NCI-H1092 treated with DMSO at 0.1 percent for 48 hours (cell line): Measurements from ENCODE around the gene MYCBPAP.

ENCODE experiments used
- DNase-seq: peaks from one replicate; lab custom pipeline; 2025; lab: John Stamatoyannopoulos, UW

Gene MYCBPAP

GRCh38 chr17:50537721-50538548 is 29.7 kb downstream of the MYCBPAP start:
- DNase-seq: no peak

DNA sequence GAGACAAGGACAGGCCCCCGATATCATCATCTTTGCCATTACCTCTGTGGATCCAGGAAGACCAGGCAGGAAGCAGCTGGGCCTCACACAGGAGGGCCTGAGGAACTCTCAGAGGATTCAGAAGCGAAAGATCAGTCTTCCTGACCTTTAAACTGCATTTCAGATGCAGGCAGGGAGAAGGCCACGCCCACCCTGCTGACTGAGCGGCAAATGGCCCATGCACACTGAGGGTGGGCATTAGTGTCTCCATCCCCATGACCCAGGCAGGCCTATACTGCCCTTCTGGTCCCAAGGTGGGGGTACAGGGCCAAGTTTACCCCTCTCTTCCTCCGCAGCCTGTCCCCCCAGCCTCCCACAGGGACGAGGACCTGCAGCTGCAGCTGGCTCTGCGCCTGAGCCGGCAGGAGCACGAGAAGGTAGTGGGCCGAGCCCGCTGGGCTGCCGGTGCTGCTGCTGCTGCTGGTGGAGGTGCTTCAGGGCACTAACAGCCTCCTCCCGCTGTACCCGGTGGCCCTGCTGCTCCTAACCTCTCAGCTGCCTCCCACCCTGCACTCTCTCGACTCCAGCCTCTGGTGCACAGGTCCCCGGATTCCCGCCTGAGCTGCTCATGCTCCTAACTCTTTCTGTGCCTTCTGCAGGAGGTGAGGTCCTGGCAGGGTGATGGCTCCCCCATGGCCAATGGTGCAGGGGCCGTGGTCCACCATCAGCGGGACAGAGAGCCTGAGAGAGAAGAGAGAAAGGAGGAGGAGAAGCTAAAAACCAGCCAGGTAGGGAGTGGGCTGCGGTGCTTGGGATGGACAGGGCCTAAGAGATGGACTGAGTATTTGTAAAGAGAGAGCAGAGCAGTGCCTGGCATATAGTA is 30.5 kb downstream of the MYCBPAP start:
- DNase-seq: no peak

DNA sequence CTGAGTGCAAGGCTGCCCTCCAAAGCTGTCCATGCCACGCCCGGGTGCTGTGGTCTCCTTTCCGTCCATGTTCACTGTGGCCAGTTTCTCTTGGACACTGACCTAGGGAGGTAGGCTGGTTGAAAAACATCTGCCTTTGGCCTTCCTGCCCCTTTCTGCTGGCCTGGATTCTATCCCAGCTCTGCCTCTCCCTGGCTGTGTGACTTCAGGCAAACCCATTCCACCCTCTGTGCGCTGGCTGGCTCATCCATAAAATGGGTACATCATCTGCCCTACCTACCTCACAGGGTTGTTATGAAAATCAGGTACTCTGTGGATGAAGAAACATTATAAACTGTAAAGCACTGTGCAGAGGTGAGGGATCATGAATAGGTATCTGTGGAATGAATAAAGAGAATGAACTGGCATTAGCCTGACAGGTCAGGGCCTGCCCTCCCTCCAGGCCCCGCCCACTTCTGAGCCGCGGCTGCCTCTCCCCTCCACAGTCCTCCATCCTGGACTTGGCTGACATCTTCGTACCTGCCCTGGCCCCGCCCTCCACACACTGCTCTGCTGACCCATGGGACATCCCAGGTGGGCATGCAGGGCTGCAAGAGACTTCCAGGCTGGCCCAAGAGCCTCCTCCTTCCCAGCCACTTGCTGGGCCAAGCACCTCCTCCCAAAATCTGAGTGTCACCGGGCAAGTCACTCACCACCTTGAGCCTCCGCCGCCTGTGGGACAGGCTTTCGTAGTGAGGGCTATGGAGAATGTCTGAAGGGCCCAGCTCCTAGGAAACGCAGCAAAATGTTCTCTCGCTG is 31.7 kb downstream of the MYCBPAP start:
- no peak for DNase-seq

DNA sequence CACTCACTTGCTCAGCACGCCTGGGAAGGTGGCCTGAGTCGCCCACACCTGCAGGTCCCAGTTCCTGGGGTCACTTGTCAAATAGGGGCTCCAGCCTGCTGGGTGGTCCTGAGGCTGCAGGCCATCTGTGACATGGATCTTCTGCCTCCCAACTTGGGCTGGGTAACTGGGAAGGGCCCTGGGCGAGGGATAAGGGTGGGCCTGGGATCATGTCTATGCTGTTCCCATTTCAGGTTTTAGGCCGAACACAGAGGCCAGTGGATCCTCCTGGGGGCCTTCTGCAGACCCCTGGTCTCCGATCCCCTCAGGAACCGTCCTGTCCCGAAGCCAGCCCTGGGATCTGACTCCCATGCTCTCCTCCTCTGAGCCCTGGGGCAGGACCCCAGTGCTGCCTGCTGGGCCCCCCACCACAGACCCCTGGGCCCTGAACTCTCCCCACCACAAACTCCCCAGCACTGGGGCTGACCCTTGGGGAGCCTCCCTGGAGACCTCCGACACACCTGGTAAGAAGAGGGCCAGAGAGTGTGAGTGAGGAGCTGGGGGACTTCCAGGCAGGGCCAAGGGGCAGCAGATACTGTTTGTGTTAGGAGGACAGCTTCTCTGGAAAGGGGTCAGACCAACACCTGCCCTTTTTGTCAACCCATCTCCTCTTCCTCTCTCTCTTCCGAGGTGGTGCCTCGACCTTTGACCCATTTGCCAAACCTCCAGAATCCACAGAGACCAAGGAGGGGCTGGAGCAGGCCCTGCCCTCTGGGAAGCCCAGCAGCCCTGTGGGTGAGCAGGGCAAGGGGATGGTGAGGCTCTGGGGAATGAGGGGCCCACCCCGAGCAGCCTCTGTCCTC is 32.5 kb downstream of the MYCBPAP start:
- DNase-seq: no peak

GRCh38 chr17:50541402-50541715 is 33.1 kb downstream of the MYCBPAP start:
- no peak for DNase-seq

GRCh38 chr17:50541716-50542688 is 33.8 kb downstream of the MYCBPAP start:
- peak; percentile 61 for DNase-seq

DNA sequence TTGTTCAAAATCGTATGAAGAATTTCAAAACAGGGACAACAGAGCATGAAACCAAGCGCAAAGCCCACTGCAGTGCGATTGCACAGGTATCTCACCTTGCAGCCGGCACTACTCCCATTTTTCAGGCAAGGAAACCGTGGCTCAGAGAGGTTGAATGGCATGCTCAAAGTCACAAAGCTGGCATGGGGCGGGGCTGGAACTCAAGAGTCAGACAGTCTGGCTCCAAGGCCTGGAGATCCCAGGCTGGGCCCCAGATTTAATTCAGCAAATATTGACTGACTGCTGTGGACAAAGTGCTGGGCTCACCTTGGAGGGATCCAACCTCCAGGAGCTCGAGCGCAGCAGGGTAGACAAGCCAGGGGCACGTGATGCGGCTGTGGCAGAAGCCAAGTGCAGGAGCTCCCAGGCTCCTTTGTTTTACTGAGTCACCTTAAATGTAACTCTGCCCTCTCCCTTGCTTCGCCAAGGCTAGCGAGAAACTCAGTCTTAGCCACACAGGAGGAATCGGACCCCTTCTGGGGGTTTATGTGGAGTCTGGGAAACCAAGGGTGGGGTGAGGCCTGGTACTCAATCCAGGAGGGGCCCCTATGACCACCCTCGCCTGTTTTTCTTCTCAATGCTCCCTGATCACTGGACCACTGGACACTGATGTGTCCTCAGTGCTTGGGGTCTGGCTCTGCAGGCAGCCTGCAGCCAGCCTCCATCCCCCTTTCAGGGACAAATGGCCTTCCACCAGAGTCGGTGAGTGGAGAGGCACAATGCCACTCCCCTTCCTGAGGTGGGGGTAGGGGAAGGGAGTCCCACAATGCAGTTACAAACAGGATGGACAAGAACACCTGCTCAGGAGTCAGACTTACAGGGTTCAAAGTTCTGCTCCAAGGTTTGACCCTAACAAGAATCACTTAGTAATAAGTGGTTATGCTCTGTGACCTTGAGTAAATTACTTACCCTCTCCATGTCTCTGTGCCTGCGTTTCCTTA is 34.8 kb downstream of the MYCBPAP start:
- DNase-seq: no peak

- no peak for DNase-seq
Measured at GRCh38 chr17:50544516-50544915, 36.3 kb downstream of the MYCBPAP start.

- no peak for DNase-seq
Measured at GRCh38 chr17:50545311-50545710, 37.1 kb downstream of the MYCBPAP start.

- DNase-seq: no peak
Measured at GRCh38 chr17:50546701-50547034, 38.4 kb downstream of the MYCBPAP start.

DNA sequence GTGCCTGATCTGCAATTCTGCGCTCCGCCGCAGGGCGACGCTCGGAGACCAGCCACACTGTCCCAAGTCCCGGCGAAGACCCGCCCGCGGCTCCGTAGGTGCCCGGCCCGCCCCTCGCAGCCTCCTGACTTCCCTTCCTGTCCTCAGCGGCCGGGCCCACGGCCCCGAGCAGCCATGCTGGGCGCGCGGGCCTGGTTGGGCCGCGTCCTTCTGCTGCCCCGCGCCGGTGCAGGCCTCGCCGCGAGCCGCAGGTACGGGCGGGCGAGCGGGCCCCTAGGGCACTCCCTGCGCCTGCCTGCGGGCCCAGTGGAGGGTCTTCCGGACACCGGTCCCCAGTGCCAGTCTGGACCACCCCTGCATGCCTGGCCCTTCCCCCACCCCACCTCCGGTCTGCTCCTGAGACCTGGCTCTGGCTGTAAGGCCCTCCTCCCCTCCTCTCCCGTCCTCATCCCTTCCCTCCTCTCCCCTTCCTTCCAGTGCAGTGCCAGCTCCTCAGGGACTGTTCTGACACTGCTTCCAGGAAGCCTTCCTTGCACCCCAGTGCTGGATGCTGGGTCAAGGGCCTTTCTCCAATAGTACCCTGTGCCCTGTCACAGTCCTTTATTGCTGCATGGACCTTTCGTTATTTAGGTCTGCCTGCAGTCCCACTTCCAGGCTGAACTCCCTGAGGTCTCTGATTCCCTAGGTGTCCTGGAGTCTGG is 38.9 kb downstream of the MYCBPAP start, which contains the start of gene SPATA20:
Gene SPATA20, plus strand, starts transcription at position 140 of the 701 bp plus-strand sequence. Its CDS starts 35 bp downstream, at position 175.
- DNase-seq: peak; percentile 80

DNA sequence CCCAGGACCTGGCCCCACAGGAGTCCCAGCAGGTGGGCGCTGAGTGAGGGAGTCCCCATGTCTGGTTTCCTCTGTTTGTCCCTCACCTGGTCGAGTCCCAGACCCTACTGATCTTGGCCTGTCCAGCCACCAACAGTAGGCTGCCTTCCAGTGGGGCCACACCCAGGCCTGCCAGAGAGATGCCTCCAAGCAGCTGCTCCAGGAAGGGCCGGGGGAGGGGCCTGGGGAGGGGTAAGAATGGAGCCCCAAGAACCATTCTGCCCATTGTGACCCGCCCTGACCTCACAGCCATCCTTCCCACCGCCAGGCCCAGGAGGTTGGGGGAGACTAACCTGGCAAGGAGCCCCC is 39.5 kb downstream of the MYCBPAP start:
- no peak for DNase-seq

DNA sequence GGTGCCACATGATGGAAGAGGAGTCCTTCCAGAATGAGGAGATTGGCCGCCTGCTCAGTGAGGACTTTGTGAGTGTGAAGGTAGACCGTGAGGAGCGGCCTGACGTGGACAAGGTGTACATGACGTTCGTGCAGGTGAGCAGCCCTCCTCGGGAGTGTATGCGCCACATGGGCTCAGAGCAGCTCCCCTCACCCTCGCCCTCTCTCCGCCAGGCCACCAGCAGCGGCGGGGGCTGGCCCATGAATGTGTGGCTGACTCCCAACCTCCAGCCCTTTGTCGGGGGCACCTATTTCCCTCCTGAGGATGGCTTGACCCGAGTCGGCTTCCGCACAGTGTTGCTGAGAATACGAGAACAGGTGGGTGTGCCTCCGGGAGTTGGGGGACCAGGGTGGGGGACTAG is 40.6 kb downstream of the MYCBPAP start:
- no peak for DNase-seq

DNA sequence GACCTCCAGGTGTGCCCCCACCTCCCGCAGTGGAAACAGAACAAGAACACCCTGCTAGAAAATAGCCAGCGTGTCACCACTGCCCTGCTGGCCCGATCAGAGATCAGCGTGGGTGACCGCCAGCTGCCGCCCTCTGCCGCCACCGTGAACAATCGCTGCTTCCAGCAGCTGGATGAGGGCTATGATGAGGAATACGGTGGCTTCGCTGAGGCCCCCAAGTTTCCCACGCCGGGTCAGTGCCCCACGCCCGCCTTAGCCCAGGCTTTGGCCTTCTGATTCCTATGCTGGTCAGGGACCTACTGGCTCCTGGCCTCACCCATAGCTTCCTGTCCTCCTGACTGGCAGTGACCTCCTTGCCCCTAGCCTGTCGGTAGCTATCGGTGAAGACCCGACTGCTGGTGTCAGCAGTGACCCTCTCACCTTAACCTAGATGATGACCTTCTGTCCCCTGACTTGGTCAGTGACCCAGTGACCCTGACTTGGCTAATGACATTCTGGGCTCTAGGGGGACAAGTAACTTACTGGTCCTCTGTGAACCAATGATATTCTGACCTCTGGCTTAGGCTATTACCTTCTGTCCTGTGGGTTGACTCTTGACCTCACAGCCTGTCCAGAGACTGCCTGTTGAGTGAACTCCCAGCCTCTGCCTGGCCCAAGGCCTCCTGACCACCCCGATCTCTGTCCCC is 41.2 kb downstream of the MYCBPAP start:
- DNase-seq: no peak

DNA sequence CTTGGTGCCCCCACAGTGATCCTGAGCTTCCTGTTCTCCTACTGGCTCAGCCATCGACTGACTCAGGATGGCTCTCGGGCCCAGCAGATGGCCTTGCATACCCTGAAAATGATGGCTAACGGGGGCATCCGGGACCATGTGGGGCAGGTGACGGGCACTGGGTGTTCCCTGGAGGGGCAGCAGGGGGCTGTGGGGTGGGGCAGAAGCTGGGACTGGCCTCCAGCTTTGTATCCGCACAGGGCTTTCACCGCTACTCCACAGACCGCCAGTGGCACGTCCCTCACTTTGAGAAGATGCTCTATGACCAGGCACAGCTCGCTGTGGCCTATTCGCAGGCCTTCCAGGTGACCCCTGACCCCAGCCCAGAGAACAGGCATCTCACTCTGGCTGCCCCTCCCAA is 41.7 kb downstream of the MYCBPAP start:
- no peak for DNase-seq

GRCh38 chr17:50550661-50551432 is 42.6 kb downstream of the MYCBPAP start:
- DNase-seq: peak; percentile 72

- DNase-seq: no peak
Measured at GRCh38 chr17:50551433-50551815, 43.2 kb downstream of the MYCBPAP start.
